Activated CD8-positive, alpha-beta memory T cell treated with anti-CD3 and anti-CD28 coated beads for 48 hours (primary cell): ENCODE results near the gene UNKL.
A peak's percentile ranks its signal among the peaks of the same experiment; 100 is the strongest.

Experiments used
- DNase-seq, 3 experiments: peaks; one replicate each; pipeline ENCODE4 v3.0.0-alpha.2; 2020; ENCODE audit warnings: low read depth in 2 of 3, low spot score in 2 of 3

The UNKL gene

GRCh38 chr16:1378804-1379303 lies 35.6 kb downstream of the UNKL start:
- peak; percentile 42 to 55 (median 42) for DNase-seq

- DNase-seq, result no peak
Measured at GRCh38 chr16:1378087-1378803, 36.3 kb downstream of the UNKL start.

- DNase-seq, result no peak
Measured at GRCh38 chr16:1377406-1378010, 37.0 kb downstream of the UNKL start.

- no peak for DNase-seq
Measured at GRCh38 chr16:1375741-1376410, 38.6 kb downstream of the UNKL start.

- no peak for DNase-seq
Measured at GRCh38 chr16:1375298-1375640, 39.2 kb downstream of the UNKL start.

- no peak for DNase-seq
Measured at GRCh38 chr16:1374418-1375297, 39.8 kb downstream of the UNKL start.

- DNase-seq, result no peak
Measured at GRCh38 chr16:1372292-1372950, 42.1 kb downstream of the UNKL start.

GRCh38 chr16:1371054-1371978 lies 43.2 kb downstream of the UNKL start:
- no peak for DNase-seq

GRCh38 chr16:1367486-1368174 lies 46.9 kb downstream of the UNKL start:
- DNase-seq, result no peak

GRCh38 chr16:1366712-1367299 lies 47.7 kb downstream of the UNKL start:
- DNase-seq, result no peak

- DNase-seq, result no peak
Measured at GRCh38 chr16:1366060-1366711, 48.3 kb downstream of the UNKL start.

- DNase-seq, result no peak
Measured at GRCh38 chr16:1364510-1364909, 50.0 kb downstream of the UNKL start.

- peak in 2 of 3 experiments; percentile 43 to 48 for DNase-seq
Measured at GRCh38 chr16:1363501-1364041, 50.9 kb downstream of the UNKL start.

- DNase-seq, result no peak
Measured at GRCh38 chr16:1362807-1363206, 51.7 kb downstream of the UNKL start.

- DNase-seq, result no peak
Measured at GRCh38 chr16:1361685-1362360, 52.7 kb downstream of the UNKL start.

- no peak for DNase-seq
Measured at GRCh38 chr16:1357906-1358566, 56.5 kb downstream of the UNKL start.
